HG03025 (cell line): ENCODE data around the gene SLC44A5.
A peak's percentile ranks its signal among the peaks of the same experiment; 100 is the strongest.
"Not testable (repeated sequence)": the region's sequence is repeated elsewhere in the genome, so short reads cannot be mapped to it uniquely, and the experiment has no call there.

Experiments
- ATAC-seq: cut with Tn5 transposase; IDR thresholded peaks from one replicate; pipeline ENCODE4 v1.9.1; 2021; ENCODE audit warnings: mild to moderate bottlenecking, moderate library complexity; ENCODE audit not compliant: unreplicated experiment, low FRiP score

The SLC44A5 gene

DNA sequence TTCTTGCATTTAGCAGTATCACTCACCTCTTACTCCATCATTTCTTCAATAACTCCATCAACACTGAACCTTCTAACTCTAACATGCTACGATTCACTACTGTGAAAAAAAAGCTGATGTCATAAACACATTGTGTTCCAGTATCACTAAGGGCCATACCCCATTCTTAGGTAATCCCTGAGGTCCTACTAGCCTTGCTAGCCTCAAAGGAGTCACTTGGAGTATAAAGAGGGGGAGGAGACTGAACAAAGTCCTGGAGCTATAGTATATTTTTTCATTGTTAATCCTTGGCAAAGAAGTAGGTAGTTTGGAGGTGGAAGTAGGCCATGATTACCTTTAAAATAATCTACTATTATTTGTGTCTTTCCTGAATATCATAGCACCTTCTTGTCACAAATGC is at the start of gene SLC44A5:
SLC44A5 (minus strand) TSS at position 101 of the 400 bp plus-strand sequence. CDS start 69,667 bp downstream, outside the sequence.
- ATAC-seq = no peak

DNA sequence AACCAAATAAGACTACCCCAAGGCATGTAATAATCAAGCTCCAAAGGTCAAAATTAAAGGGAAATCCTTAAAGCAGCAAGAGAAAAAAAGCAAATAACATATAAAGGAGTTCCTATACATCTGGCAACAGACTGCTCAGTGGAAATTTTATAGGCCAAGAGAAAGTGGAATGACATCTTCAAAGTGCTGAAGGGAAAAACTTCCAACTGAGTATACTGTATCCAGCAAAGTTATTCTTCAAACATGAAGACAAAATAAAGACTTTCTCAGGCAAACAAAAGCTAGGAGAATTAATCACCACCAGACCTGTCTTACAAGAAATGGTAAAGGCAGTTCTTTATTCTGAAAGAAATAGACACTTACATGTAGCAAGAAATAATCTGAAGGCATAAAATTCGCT is 45.0 kb upstream of the SLC44A5 start:
- ATAC-seq = no peak

DNA sequence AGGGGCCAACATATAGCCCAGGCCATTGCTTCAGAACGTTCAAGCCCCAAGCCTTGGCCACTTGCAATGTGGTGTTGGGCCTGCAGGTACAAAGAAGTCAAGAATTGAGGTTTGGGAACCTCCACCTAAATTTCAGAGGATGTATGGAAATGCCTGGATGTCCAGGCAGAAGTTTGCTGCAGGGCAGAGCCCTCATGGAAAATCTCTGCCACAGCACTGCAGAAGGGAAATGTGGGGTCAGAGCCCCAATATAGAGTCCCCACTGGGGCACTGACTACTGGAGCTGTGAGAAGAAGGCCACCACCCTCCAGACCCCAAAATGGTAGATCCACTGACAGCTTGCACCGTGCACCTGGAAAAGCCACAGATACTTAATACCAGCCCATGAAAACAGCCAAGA is 36.3 kb upstream of the SLC44A5 start:
- not testable (repeated sequence) for ATAC-seq

DNA sequence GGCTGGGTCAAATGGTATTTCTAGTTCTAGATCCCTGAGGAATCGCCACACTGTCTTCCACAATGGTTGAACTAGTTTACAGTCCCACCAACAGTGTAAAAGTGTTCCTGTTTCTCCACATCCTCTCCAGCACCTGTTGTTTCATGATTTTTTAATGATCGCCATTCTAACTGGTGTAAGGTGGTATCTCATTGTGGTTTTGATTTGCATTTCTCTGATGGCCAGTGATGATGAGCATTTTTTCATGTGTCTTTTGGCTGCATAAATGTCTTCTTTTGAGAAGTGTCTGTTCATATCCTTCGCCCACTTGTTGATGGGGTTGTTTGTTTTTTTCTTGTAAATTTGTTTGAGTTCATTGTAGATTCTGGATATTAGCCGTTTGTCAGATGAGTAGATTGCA is 34.2 kb upstream of the SLC44A5 start:
- ATAC-seq = not testable (repeated sequence)

DNA sequence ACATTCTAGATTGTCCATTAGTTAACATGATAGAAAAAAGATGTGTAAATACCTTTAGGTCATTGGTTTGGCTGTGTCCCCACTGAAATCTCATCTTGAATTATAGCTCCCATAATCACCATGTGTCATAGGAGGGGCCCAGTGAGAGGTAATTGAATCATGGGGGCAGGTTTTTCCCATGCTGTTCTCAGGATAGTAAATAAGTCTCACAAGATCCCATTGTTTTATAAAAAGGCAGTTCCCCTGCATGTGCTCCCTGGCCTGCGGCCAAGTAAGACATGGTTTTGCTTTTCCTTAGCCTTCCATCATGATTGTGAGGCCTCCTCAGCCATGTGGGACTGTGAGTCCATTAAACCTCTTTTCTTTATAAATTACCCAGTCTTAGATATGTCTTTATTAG is 32.5 kb upstream of the SLC44A5 start:
- ATAC-seq = no peak

DNA sequence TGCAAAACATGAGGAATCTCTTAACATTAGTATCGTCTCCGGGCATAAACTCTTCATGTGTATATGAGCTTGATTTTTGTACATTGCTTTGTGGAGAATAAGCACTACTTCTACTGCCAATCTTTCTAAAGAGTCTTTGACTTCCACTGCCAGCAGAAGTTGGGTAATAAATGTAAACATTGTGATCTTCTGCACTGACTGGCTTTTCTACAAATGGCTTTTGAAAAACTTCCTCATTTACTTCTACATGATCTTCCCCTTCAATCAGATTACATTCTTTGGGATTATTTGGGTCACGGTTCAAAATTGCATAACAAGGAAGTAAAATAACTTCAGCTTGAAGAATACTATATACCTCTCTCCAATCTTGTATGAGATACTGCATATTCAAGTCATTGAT is 30.4 kb upstream of the SLC44A5 start:
- no peak for ATAC-seq

DNA sequence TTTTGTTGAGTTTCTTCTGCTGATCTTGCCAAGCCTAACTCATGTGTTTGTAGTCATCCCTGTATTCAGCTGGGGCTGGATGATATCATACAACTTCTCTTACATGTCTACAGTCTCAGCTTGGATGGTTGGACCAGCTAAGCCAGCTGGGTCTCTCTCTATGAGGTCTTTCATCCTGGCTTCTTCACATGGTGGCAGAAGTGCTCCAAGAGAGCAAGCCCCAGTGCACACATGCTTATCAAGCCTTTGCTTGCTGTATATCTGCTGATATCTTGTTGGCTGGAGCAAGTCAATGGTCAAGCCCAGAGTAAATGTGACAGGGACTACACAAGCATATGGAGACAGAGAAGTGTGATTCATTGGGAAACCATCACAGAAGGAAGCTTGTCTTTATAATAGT is 29.2 kb upstream of the SLC44A5 start:
- ATAC-seq = no peak

DNA sequence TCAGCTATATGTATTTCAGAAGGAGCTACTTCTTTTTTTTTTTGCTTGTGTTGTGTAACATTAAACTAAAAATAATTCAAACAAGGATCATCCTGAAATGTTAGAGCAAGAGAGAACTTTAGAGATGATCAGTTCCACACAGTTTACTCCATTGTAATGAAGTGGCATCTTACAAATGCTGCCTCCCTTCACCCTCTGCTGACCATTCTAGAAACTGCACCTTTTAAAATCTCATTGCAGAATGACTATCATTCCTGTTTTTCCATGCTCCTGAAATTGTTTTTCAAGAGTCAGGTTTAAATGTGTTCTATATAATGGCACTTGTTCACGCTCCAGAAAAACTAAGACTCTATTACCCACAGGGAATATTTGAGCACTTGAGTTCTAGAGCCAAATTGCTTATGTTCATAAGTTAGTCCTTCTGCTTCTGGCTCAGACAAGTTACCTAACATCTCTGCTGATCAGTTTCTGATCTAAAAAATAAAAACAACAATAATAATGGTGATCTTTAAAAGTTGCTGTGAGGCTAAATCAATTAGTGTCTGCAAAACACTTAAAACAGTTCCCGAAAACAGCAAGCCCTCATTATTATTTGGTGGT is 21.5 kb upstream of the SLC44A5 start:
- ATAC-seq = peak; percentile 77

DNA sequence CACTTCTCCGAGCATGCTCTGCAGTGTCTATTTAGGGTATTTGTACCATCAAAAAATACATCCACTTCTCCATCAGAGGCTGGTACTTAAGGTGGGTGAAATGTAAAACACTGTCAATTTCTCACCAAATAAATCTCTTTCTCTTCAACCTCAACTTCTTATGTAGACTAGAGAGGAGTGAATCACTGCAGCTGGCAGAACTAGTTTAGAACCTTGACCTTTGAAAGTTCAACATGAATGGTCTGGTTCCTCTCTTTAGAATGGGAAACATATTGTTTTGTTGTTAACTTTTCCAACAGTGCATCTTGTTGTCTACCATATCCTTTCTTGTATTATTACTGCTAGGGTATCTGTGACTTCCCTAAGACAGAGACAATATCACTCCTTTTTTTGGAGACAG is 20.1 kb upstream of the SLC44A5 start:
- no peak for ATAC-seq

DNA sequence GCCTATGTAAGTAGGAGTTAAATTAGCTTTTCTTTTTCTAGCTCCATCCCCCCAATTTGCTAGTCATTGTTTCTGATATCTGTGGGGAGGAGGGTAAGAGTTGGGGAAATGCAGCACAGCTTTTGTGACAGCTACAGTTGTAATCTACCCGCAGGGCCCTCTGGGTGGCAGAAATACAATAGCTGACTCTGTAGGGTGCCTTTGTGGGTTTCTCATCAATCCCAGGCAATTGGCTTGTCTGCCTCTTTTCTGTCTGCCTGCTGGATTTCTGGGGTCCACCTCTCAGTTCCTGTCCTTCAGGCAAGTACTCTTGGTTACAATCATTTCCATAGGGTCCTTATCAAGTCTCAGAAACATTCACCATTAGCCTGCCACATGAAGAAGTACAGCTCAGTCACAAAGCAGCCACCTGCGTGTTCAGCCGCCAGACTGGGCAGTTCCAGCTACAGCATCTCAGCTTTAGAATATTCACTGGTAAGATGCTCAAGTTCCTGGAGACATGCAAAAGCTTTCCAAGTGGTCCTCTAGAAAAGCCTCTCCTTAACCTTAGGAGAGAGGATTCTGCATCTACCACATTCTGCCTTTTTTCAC is 19.2 kb upstream of the SLC44A5 start:
- no peak for ATAC-seq

DNA sequence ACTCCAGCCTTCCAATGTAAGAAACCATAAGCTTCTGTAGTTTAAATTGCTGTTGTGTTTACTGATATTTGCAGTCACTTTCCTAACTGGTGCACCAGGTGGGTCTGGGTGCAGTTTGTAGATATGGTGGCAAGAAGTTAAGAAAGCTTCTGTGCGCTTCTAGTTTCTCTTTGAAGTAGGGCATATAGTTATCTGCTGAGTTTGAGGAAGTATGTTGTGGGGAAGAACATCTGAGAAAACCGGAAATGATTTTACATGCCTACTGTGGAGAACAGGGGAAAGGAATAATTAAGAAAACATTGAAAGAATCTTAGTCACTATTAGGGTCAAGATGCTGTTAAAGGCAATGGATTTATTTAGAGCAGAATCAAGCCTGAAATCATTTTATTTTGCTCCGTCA is 14.9 kb upstream of the SLC44A5 start:
- no peak for ATAC-seq

DNA sequence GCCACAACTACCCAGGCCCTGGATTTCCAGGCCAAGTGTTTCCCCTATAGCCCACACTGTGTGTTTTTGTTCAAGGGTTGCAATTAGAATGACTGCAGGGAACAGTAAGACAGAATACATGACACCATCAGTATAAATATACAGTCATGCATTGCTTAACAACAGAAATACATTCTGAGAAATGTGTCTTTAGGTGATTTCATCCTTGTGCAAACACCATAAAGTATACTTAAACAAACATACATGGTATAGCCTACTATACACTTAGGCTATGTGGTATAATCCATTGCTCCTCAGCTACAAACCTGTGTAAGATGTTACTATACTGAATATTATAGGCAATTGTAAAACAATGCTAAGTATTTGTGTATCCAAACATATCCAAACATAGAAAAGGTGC is 7.5 kb upstream of the SLC44A5 start:
- no peak for ATAC-seq

DNA sequence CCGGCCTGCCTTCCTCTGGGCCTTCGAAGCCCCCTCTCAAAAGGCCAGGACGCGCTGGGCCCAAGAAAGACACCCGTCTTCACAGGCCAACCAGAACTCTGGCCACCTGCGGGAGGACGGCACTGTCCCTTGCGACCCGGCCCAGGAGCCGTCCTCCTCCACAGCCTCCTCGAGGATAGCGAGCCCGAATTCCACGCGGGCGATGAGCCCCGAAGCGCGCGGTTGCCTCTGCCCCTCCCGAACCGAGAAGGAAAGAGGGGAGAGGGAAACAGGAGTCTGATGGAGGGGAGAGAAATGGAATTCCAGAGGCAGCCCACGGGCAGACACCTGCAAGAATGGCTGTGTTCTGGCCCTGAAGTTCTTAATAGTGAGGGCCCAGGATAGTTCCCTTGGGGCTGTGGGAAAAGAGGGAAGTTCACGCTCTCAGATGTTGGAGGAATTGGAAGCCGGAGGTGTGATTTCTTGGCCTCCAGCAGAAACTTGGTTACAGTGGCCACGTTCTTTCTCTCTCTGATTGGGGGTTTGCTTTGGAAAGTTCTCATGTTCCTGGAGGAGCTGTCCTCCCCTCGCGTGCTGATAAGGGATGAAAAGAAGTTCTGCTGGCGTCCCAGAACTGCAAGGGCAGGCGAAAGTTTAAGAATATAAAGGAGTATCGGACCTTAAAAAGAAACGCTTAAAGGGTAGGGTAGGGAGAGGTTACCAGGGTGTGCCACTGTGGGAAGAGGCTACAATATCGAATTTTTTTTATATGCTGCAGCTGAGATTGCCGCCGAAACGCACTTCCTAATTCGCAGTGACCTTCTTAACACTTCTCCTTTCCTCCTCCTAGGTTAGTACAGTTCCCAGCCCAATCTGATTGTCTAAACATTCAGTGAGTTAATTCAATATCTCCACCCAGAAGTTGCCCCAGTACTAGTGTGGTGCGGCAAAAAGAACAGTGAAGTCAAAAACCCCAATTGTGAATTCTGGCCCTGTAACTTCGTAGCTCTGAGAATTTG is 5.8 kb upstream of the SLC44A5 start:
- ATAC-seq = no peak

DNA sequence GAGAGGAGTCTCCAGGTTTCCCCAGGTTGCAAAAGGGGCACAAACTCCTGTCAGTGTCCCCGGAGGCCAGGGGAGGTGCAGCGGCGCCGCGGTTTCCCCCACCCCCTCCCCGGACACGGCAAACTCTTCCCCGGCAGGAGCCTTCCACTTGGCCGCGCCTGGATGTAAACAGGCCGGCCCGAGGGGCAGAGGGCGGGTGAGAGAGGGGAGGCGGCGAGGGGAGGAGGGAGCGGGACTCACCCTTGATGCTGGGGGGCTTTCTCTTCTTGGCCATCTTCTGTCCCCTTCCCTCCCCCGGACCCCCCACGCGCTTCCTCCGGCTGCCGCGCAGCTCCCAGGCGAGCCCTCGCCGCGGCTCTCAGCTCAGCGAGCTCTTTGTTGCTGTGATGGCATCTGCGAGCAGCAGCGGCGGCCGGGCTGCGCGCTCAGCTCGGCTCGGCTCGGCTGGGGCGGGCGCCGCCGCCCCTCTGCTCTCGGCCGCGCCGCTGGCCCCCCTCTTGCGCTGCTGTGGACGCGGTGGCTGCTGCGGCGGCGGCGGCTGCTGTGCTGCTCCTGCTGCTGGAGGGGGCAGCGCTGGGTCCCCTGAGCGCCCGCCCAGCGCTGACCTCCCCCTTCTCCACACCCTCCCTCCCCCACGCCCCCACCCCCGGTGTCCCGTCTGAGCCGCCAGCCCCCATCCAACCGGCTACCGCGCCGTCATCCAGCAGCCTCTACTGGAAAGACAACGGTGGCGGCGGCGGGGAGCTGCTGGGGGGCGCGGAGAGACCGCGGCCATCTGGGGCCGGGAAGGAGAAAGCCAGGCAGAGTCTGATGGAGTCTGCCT is 4.9 kb upstream of the SLC44A5 start:
- no peak for ATAC-seq

DNA sequence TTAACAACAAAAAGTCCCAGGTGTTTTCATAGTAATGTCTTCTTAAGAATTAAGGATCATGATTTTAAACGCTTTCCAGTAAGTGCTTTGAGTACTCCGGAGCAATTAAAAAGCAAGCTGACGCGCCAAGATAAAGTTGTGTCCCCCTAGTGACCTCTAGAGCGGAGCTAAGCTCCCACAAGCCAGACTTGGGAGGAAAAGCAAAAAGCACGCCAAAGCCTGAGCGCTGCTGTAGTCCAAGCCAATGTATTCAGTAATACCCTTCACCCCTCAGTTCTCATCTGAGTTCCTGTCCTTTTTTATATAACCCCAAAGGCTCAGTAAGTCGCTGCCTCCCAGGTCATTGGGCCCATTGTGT is 3.5 kb upstream of the SLC44A5 start:
- peak; percentile 7 for ATAC-seq

DNA sequence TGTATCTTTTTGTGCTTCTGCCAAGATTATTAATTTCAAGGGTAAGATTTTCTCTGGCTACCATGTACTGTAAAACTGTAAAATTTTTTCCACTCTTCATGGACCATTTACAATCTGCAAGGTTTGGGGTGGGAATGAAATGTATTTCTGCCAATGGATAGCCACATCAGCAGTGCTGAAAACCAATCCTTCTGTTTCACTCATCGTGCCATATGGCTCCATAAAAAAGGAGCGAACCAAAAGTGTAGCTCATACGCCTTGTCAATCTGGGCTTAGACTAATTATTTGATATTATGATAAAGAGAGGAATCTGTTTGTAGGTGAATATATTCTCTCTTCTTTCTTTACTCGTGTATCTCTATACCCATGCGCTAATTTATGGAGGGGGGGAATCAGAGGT is 3.0 kb upstream of the SLC44A5 start:
- ATAC-seq = no peak

DNA sequence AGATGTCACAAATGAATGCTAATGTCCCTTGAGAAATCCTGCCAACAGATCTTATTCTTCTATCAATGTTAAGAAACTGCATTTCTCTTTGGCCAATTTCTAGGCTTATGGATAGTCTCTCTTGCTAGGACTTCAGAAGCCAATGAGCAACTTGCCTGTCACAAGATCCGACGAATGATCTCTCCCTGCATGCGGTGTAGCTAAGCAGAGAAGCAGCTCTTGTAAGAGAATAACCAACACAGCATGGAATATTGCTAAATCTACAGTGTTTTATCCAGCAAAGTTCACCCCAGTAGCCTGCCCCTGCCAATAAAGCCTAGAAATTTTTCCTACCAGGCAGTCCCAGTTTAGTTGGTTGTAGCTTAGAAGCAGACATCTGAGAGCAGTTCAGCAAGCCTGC is 2.1 kb upstream of the SLC44A5 start:
- no peak for ATAC-seq

DNA sequence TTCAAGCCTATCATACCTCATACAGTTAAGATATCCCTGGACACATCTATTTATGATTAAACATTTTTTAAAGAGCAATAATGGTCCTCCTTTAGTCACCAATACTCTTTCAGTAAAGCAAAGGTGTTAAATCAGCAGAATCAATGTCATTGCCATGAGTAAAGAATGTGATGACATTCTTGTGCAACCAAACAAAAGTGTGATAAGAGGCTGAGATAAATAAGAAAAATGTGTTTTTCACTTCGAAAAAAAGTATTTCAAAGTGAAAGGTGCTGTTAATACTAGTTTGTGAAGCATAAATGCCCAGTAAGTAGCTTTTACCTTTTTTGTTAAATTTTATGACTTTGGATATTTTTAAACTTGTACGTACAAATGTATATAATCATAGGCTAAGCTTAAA is 8.4 kb downstream of the SLC44A5 start:
- ATAC-seq = no peak

DNA sequence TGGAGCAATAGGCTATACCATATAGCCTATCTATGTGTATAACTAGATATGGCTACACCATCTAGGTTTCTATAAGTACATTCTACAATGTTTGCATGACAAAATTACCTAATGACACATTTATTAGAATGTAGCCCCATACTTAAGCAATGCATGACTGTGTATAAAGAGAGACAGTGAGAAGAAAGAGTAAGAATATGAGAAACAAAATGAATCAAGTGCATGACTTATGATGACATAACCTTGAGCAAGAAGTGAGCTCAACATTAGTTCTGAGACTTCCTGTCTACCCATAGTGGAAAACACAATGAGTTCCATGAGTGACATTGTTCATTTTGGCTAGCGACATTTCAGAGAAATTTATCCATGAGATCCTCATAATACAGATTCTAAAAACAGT is 10.1 kb downstream of the SLC44A5 start:
- ATAC-seq = no peak

DNA sequence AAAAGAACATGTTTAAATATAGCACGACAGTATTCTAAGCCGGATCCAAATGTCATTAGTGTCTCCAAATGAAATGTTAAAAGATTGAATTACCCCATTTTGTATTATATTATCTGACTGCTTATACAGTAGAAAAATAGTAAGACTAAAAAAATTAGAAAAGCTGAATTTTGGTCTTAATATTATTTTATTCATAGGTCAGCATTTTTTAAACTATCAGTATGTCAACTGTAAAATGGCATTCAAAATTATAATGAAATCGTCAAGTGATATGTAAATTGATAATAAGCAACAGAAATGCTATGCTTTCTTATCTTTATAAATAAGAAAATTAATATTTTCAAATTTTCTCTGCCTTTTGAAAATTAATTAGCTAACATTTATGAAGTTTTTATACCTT is 16.6 kb downstream of the SLC44A5 start:
- no peak for ATAC-seq

DNA sequence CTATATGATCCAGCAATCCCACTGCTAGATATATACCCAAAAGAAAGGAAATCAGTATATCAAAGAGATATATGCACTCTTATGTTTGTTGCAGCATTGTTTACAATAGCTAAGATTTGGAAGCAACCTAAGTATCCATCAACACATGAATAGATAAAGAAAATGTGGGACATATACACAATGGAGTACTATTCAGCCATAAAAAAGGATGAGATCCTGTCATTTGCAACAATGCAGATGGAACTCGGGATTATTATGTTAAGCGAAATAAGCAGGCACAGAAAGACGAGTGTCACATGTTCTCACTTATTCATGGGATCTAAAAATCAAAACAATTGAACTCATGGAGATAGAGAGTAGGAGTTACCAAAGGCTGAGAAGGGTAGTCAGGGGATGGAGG is 17.5 kb downstream of the SLC44A5 start:
- not testable (repeated sequence) for ATAC-seq
